WERI-Rb-1 (cell line): ENCODE results near the gene GALNT9.
A peak's percentile ranks its signal among the peaks of the same experiment; 100 is the strongest.

ENCODE experiments used
- DNase-seq: peaks from one replicate; pipeline ENCODE4 v3.0.0-alpha.2; 2020
- H3K27ac ChIP-seq: fragments of 250-450 bp; sonication (Bioruptor Pico); 2 replicates; pipeline ENCODE4 v1.5.1; 2020; ENCODE audit warnings: mild to moderate bottlenecking, moderate library complexity
- H3K27me3 ChIP-seq: fragments of 250-450 bp; sonication (Bioruptor Pico); 2 replicates; pipeline ENCODE4 v1.5.1; 2021; ENCODE audit warnings: mild to moderate bottlenecking, low read depth, moderate library complexity; ENCODE audit not compliant: insufficient read depth, severe bottlenecking
- H3K36me3 ChIP-seq: fragments of 250-450 bp; sonication (Bioruptor Pico); 2 replicates; pipeline ENCODE4 v1.5.1; 2020; ENCODE audit warnings: mild to moderate bottlenecking, moderate library complexity
- H3K4me3 ChIP-seq: 2 replicates; pipeline ENCODE4 v1.5.1; 2011; ENCODE audit warnings: low read depth, mild to moderate bottlenecking, control low read depth, low read length
- H3K9me3 ChIP-seq: fragments of 250-450 bp; sonication (Bioruptor Pico); 2 replicates; pipeline ENCODE4 v1.5.1; 2021; ENCODE audit warnings: mild to moderate bottlenecking, moderate library complexity; ENCODE audit not compliant: severe bottlenecking
- TF ChIP-seq, protein P1 (sequence below): IDR thresholded peaks from 2 replicates; pipeline ENCODE4 v1.5.1; 2011; ENCODE audit warnings: low read depth, mild to moderate bottlenecking, control low read depth, inconsistent platforms, low read length

GALNT9 gene

GRCh38 chr12:132153501-132154340, 175.7 kb downstream of the GALNT9 start:
- Histone ChIP-seq H3K4me3 (no peak overlapping the region), H3K9me3 (no peaks in the 10 kb centered on the region), H3K36me3 (peaks cover 19% of the 10 kb centered on the region), H3K27me3 (no peaks in the 10 kb centered on the region), H3K27ac (no peak overlapping the region)
- DNase-seq = peak; percentile 81
- TF ChIP-seq, protein P1, sequence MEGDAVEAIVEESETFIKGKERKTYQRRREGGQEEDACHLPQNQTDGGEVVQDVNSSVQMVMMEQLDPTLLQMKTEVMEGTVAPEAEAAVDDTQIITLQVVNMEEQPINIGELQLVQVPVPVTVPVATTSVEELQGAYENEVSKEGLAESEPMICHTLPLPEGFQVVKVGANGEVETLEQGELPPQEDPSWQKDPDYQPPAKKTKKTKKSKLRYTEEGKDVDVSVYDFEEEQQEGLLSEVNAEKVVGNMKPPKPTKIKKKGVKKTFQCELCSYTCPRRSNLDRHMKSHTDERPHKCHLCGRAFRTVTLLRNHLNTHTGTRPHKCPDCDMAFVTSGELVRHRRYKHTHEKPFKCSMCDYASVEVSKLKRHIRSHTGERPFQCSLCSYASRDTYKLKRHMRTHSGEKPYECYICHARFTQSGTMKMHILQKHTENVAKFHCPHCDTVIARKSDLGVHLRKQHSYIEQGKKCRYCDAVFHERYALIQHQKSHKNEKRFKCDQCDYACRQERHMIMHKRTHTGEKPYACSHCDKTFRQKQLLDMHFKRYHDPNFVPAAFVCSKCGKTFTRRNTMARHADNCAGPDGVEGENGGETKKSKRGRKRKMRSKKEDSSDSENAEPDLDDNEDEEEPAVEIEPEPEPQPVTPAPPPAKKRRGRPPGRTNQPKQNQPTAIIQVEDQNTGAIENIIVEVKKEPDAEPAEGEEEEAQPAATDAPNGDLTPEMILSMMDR = peak; percentile 97

DNA sequence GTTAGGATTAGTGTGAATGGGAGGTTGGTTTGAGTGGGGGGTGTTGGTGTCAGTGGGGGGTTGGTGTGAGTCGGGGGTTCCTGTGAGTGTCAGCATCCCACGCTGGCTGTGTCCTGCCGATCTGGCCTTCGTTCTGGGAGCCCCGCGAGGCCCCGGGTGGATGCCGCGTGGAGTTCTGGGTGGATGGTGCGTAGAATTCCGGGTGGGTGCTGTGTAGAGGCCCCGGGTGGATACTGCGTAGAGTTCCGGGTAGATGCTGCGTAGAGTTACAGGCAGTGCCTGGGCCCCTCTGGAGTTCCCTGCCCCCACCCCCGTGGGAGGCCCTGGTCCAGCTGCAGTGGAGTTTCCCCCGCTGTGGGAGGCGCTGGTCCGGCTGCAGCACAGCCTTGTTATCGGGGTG, 176.4 kb downstream of the GALNT9 start:
- Histone ChIP-seq H3K9me3 (peaks cover 3% of the 10 kb centered on the region), H3K36me3 (peaks cover 23% of the 10 kb centered on the region)
- TF ChIP-seq, protein P1 = no peak

DNA sequence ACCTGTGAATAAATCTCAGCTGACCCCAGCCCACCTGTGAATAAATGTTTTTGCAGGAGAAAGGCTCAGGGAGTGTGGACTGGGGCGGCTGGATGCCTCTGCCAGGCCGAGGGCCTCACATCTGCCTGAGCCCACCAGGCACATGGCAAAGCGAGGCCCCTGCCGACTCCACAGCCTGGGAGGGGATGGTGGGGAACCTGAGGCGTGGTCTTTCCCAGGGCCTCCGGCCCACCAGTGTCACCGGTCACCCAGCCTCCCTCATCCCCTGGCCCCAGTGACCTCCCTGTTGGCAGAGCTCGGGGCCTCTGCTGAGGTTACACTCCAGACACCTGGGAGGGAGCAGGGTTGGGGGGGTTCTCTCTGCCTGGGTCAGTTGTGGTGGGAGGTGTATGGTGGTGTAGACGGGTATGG, 177.0 kb downstream of the GALNT9 start:
- no peak for DNase-seq
- Histone ChIP-seq H3K36me3 (peaks cover 28% of the 10 kb centered on the region), H3K9me3 (peaks cover 3% of the 10 kb centered on the region), H3K27me3 (no peaks in the 10 kb centered on the region), H3K4me3 (no peak overlapping the region), H3K27ac (no peak overlapping the region)
- TF ChIP-seq, protein P1 = no peak

More for the DNA sequence above, 176.4 kb downstream of the GALNT9 start:
- no peak overlapping the region for H3K4me3 ChIP-seq
- no peaks in the 10 kb centered on the region for H3K27me3 ChIP-seq
- no peak for DNase-seq
- H3K27ac ChIP-seq = no peak overlapping the region

GRCh38 chr12:132151766-132152410, 177.5 kb downstream of the GALNT9 start:
- DNase-seq = no peak
- Histone ChIP-seq H3K27me3 (no peaks in the 10 kb centered on the region), H3K36me3 (peaks cover 34% of the 10 kb centered on the region), H3K27ac (no peak overlapping the region), H3K9me3 (peaks cover 3% of the 10 kb centered on the region), H3K4me3 (no peak overlapping the region)
- TF ChIP-seq, protein P1 = no peak

DNA sequence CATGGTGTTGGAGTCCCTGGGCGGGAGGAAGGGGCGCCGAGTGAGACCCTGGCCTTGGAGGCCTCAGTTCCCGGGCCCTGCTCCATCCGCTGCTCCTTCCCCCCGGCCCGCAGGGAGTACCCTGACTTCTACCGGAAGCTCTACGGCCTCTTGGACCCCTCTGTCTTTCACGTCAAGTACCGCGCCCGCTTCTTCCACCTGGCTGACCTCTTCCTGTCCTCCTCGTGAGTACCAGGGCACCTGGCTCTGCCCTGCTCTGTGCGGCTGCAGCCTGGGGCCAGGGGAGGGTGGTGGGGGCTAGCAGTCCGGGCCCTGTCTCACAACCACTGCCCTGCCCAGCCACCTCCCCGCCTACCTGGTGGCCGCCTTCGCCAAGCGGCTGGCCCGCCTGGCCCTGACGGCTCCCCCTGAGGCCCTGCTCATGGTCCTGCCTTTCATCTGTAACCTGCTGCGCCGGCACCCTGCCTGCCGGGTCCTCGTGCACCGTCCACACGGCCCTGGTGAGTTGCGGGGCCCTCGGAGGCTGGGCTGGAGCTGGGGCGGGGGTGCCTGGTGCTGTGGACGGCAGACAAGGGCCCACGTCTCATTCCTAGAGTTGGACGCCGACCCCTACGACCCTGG, 178.1 kb downstream of the GALNT9 start:
- Histone ChIP-seq H3K4me3 (no peak overlapping the region), H3K36me3 (peaks cover 40% of the 10 kb centered on the region), H3K27me3 (no peaks in the 10 kb centered on the region), H3K9me3 (peaks cover 3% of the 10 kb centered on the region), H3K27ac (no peak overlapping the region)
- no peak for DNase-seq
- TF ChIP-seq, protein P1 = no peak
